Measurements from ENCODE around the gene PSMC1. TPM values are rescaled to one million over a fixed set of nuclear protein-coding genes. Genes with fewer than 3 reads are reported as not detected.
"Not testable (repeated sequence)": the region's sequence is repeated elsewhere in the genome, so short reads cannot be mapped to it uniquely, and the experiment has no call there.

Gene PSMC1
- 134 and 136 TPM in 2 replicates for total RNA-seq (2014; rRNA removed; shearing (Covaris generic); ENCODE audit: low replicate concordance)

- in situ Hi-C loops (cut with HindIII; ENCODE audit: low pct_unique_long_range_greater_than_20kb, low sequenced_read_pairs): no loop called here
These were observed at the start of gene PSMC1 for GRCh38 chr14:90256354-90257131. Gene PSMC1, plus strand, starts transcription at chr14:90256553. Its CDS starts 45 bp downstream, at chr14:90256598.

GRCh38 chr14:90213099-90213748 lies 43.1 kb upstream of the PSMC1 start:
- DNase-seq (ENCODE audit: low read depth): no peak

More at GRCh38 chr14:90256354-90257131, at the start of gene PSMC1:
- peak; percentile 66 for DNase-seq (ENCODE audit: low read depth)

GRCh38 chr14:90228478-90228877 lies 27.9 kb upstream of the PSMC1 start:
- DNase-seq (ENCODE audit: low read depth): no peak
- in situ Hi-C loops (cut with HindIII; ENCODE audit: low pct_unique_long_range_greater_than_20kb, low sequenced_read_pairs): no loop called here

More at GRCh38 chr14:90213099-90213748, 43.1 kb upstream of the PSMC1 start:
- in situ Hi-C loops (cut with HindIII; ENCODE audit: low pct_unique_long_range_greater_than_20kb, low sequenced_read_pairs): no loop called here

GRCh38 chr14:90229942-90230341 lies 26.4 kb upstream of the PSMC1 start:
- in situ Hi-C loops (cut with HindIII; ENCODE audit: low pct_unique_long_range_greater_than_20kb, low sequenced_read_pairs); DNase-seq (ENCODE audit: low read depth): not testable (repeated sequence)

GRCh38 chr14:90235179-90235976 lies 21.0 kb upstream of the PSMC1 start:
- in situ Hi-C loops (cut with HindIII; ENCODE audit: low pct_unique_long_range_greater_than_20kb, low sequenced_read_pairs): no loop called here
- peak; percentile 41 for DNase-seq (ENCODE audit: low read depth)

GRCh38 chr14:90239139-90239538 lies 17.2 kb upstream of the PSMC1 start:
- DNase-seq (ENCODE audit: low read depth): no peak
- in situ Hi-C loops (cut with HindIII; ENCODE audit: low pct_unique_long_range_greater_than_20kb, low sequenced_read_pairs): no loop called here

GRCh38 chr14:90242444-90242843 lies 13.9 kb upstream of the PSMC1 start:
- DNase-seq (ENCODE audit: low read depth): no peak
- in situ Hi-C loops (cut with HindIII; ENCODE audit: low pct_unique_long_range_greater_than_20kb, low sequenced_read_pairs): no loop called here

GRCh38 chr14:90246936-90247335 lies 9.4 kb upstream of the PSMC1 start:
- DNase-seq (ENCODE audit: low read depth): no peak
- in situ Hi-C loops (cut with HindIII; ENCODE audit: low pct_unique_long_range_greater_than_20kb, low sequenced_read_pairs): no loop called here

- in situ Hi-C loops (cut with HindIII; ENCODE audit: low pct_unique_long_range_greater_than_20kb, low sequenced_read_pairs); DNase-seq (ENCODE audit: low read depth): not testable (repeated sequence)
These were observed 8.9 kb upstream of the PSMC1 start for GRCh38 chr14:90247441-90247840.

GRCh38 chr14:90248594-90248993 lies 7.8 kb upstream of the PSMC1 start:
- no peak for DNase-seq (ENCODE audit: low read depth)
- in situ Hi-C loops (cut with HindIII; ENCODE audit: low pct_unique_long_range_greater_than_20kb, low sequenced_read_pairs): no loop called here

GRCh38 chr14:90253826-90254225 lies 2.5 kb upstream of the PSMC1 start:
- no peak for DNase-seq (ENCODE audit: low read depth)
- in situ Hi-C loops (cut with HindIII; ENCODE audit: low pct_unique_long_range_greater_than_20kb, low sequenced_read_pairs): no loop called here

GRCh38 chr14:90255871-90256270 lies 482 bp upstream of the PSMC1 start:
- no peak for DNase-seq (ENCODE audit: low read depth)
- in situ Hi-C loops (cut with HindIII; ENCODE audit: low pct_unique_long_range_greater_than_20kb, low sequenced_read_pairs): no loop called here

- in situ Hi-C loops (cut with HindIII; ENCODE audit: low pct_unique_long_range_greater_than_20kb, low sequenced_read_pairs): no loop called here
These were observed 7.5 kb downstream of the PSMC1 start for GRCh38 chr14:90263748-90264449.

GRCh38 chr14:90266441-90267154 lies 10.2 kb downstream of the PSMC1 start:
- in situ Hi-C loops (cut with HindIII; ENCODE audit: low pct_unique_long_range_greater_than_20kb, low sequenced_read_pairs): no loop called here
- DNase-seq (ENCODE audit: low read depth): no peak

More at GRCh38 chr14:90263748-90264449, 7.5 kb downstream of the PSMC1 start:
- no peak for DNase-seq (ENCODE audit: low read depth)

- DNase-seq (ENCODE audit: low read depth): no peak
- in situ Hi-C loops (cut with HindIII; ENCODE audit: low pct_unique_long_range_greater_than_20kb, low sequenced_read_pairs): no loop called here
These were observed 12.1 kb downstream of the PSMC1 start for GRCh38 chr14:90268420-90268819.

- in situ Hi-C loops (cut with HindIII; ENCODE audit: low pct_unique_long_range_greater_than_20kb, low sequenced_read_pairs): no loop called here
These were observed 16.2 kb downstream of the PSMC1 start for GRCh38 chr14:90272523-90272922.

GRCh38 chr14:90273532-90273931 lies 17.2 kb downstream of the PSMC1 start:
- in situ Hi-C loops (cut with HindIII; ENCODE audit: low pct_unique_long_range_greater_than_20kb, low sequenced_read_pairs): no loop called here
- no peak for DNase-seq (ENCODE audit: low read depth)

More at GRCh38 chr14:90272523-90272922, 16.2 kb downstream of the PSMC1 start:
- DNase-seq (ENCODE audit: low read depth): no peak

All from Caki2 (cell line).